ENCODE results near the gene IPO4.

- no peak for TF ChIP-seq CTCF (IDR thresholded peaks at IDR 0.05)
- TF ChIP-seq POLR2A (IDR thresholded peaks at IDR 0.05) = no peak
These were observed 51.7 kb downstream of the IPO4 start for GRCh38 chr14:24136684-24137528.
